Nephron (organoid): ENCODE data around the gene DOC2B.
"Not testable (repeated sequence)": the region's sequence is repeated elsewhere in the genome, so short reads cannot be mapped to it uniquely, and the experiment has no call there.

Experiments
- H3K27ac Mint-ChIP-seq, 3 experiments: 2 replicates each; pipeline ENCODE4 v1.8.0; 2020; ENCODE audit warnings: mixed read lengths in 3 of 3, mild to moderate bottlenecking in 2 of 3, moderate library complexity in 1 of 3
- H3K27me3 Mint-ChIP-seq: 2 replicates; pipeline ENCODE4 v1.8.0; 2021; ENCODE audit warnings: low read depth, mild to moderate bottlenecking, moderate library complexity, mixed read lengths
- H3K36me3 Mint-ChIP-seq: 2 replicates; pipeline ENCODE4 v1.8.0; 2020; ENCODE audit warnings: low read depth, mixed read lengths
- H3K4me1 Mint-ChIP-seq: 2 replicates; pipeline ENCODE4 v1.8.0; 2020; ENCODE audit warnings: mixed read lengths
- H3K4me3 Mint-ChIP-seq, 3 experiments: 2 replicates each; pipeline ENCODE4 v1.8.0; 2020; ENCODE audit warnings: mild to moderate bottlenecking in 3 of 3, mixed read lengths in 3 of 3, moderate library complexity in 2 of 3
- H3K9me3 Mint-ChIP-seq: 2 replicates; pipeline ENCODE4 v1.8.0; 2020; ENCODE audit warnings: mixed read lengths
- CTCF ChIP-seq, 3 experiments: fragments of 200-600 bp; sonication (generic); IDR thresholded peaks; one replicate each; pipeline ENCODE4 v1.5.0; 2021; ENCODE audit warnings: antibody characterized with exemption in 3 of 3; ENCODE audit not compliant: unreplicated experiment in 3 of 3

Gene DOC2B

GRCh38 chr17:227078-227945, 45.9 kb upstream of the DOC2B start:
- H3K4me1 Mint-ChIP-seq: peaks cover 35% of the 10 kb centered on the region
- H3K27me3 Mint-ChIP-seq: peaks cover 9% of the 10 kb centered on the region

DNA sequence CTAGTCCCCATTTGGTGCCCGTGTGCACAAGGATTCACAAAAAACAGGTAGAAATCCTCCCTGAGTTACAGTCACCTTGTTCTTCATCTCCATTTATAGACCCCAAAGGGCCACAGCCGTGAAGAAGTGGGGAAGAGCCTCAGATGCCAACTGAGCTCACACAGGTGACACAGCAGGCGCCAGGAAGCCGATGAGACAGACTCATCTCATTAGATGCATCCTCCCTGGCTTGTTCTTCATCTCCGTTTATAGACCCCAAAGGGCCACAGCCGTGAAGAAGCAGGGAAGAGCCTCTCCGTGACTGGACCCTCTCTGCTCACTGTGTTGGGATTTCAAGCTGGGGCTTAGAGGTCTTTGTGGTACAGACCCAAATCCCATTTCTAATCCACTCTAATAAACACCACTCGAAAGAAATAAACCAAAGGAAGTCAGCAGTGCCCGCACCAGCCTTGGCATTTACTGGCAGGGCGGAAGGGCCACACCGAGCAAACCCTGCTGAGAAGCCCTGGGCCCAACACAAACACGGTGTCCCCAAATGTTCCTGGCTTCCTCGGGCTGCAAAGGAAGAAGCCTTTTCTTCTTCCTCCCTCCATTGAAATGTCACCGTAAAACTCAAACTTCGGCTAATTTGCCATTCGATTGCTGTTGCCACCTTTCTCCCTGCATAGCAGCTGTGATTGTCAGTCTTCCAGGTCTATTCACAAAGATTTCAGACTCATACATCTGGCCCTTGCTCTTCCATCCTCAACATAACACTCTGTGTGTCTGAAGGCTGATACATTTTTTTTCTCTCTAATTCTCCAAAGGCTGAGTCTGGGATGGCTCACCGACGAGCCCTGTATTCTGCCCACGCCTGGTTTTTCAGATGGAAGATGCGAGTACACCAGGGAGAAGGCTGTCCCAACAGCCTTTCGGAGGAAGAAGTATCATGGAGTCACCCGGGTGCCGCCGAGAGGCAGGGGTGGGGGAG, 44.9 kb upstream of the DOC2B start:
- Mint-ChIP-seq H3K27me3 (peaks cover 9% of the 10 kb centered on the region), H3K9me3 (no peaks in the 10 kb centered on the region), H3K4me1 (peaks cover 30% of the 10 kb centered on the region), H3K4me3 (no peak overlapping the region), H3K27ac (peak overlapping the region in 2 of 3 experiments; percentile 1 to 2), H3K36me3 (no peaks in the 10 kb centered on the region)
- TF ChIP-seq CTCF (IDR thresholded peaks at IDR 0.05; ENCODE audit: unreplicated experiment in 3 of 3): no peak

More at GRCh38 chr17:227078-227945, 45.9 kb upstream of the DOC2B start:
- no peak for TF ChIP-seq CTCF (IDR thresholded peaks at IDR 0.05; ENCODE audit: unreplicated experiment in 3 of 3)
- Mint-ChIP-seq H3K4me3 (no peak overlapping the region), H3K9me3 (no peaks in the 10 kb centered on the region), H3K36me3 (no peaks in the 10 kb centered on the region), H3K27ac (peak overlapping the region in 1 of 3 experiments; percentile 70)

GRCh38 chr17:225551-225950, 44.1 kb upstream of the DOC2B start:
- TF ChIP-seq CTCF (IDR thresholded peaks at IDR 0.05; ENCODE audit: unreplicated experiment in 3 of 3): no peak
- no peaks in the 10 kb centered on the region for H3K36me3 Mint-ChIP-seq

DNA sequence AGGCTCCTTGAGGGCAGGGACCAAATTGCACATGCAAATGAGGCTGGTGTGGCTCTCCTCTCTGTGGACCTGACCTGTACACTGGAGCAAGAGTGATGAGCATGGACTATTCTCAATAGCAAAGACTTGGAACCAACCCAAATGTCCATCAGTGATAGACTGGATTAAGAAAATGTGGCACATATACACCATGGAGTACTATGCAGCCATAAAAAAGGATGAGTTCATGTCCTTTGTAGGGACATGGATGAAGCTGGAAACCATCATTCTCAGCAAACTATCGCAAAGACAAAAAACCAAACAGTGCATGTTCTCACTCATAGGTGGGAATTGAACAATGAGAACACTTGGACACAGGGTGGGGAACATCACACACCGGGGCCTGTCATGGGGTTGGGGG, 43.1 kb upstream of the DOC2B start:
- H3K27ac Mint-ChIP-seq, H3K36me3 Mint-ChIP-seq, H3K27me3 Mint-ChIP-seq, H3K4me3 Mint-ChIP-seq, H3K9me3 Mint-ChIP-seq: not testable (repeated sequence)
- peaks cover 18% of the 10 kb centered on the region for H3K4me1 Mint-ChIP-seq

More at GRCh38 chr17:225551-225950, 44.1 kb upstream of the DOC2B start:
- Mint-ChIP-seq H3K4me1 (peaks cover 23% of the 10 kb centered on the region), H3K27ac (no peak overlapping the region), H3K9me3 (no peaks in the 10 kb centered on the region), H3K4me3 (no peak overlapping the region), H3K27me3 (peaks cover 9% of the 10 kb centered on the region)

DNA sequence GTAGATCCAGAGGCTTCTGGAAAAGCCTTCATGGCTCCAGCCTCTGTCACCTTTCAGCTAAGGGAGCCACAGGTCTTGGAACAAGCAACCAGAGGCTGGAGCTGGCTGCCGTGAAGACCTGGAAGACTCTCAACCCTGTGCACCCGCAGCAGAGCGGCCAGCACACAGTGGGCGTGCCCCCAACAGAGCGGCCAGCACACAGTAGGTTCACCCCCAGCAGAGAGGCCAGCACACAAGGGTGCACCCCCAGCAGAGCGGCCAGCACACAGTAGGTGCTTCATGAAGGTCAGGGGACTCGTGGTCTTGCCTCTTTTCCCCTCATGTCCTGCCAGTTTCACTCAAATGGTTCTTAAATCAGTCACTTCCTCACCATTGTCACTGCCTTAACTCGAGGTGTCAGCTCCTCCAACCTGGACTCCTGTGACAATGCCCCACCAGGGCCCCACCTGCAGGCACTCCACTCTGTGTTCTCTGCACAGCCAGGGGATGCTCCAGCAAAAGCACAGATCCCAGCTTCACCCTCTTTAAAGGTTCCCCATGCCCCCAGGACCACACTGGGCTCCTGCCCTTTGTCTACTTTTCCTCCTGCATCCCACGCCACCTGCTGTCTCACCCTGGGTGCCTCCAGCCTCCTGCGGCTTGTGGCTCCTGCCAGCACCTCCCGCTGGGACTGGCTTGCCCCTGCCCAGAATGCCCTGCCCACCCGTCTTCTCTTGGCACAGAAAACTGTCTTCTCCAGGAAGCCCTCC, 42.4 kb upstream of the DOC2B start:
- no peak for TF ChIP-seq CTCF (IDR thresholded peaks at IDR 0.05; ENCODE audit: unreplicated experiment in 3 of 3)
- Mint-ChIP-seq H3K27me3 (peaks cover 9% of the 10 kb centered on the region), H3K36me3 (no peaks in the 10 kb centered on the region), H3K4me1 (peaks cover 15% of the 10 kb centered on the region), H3K9me3 (no peaks in the 10 kb centered on the region), H3K27ac (no peak overlapping the region), H3K4me3 (no peak overlapping the region)
